CD14-positive monocyte (primary cell): ENCODE measurements around the gene NDUFB10. TPM values are rescaled to one million over a fixed set of nuclear protein-coding genes. Genes with fewer than 3 reads are reported as not detected.

Source experiments
- DNase-seq, 3 donors: peaks; one replicate each; pipeline ENCODE4 v3.0.0-alpha.2; 2011 to 2022
- H2AFZ ChIP-seq: 2 replicates; pipeline ENCODE4 v1.6.0; 2012; ENCODE audit warnings: mild to moderate bottlenecking, low read depth, low read length, inconsistent platforms; ENCODE audit not compliant: insufficient read depth, poor library complexity, severe bottlenecking
- H3K27ac ChIP-seq, 2 donors: 1 replicate in 1 of 2; 2 replicates in 1 of 2; pipeline ENCODE4 v1.5.1; 2012 to 2013; ENCODE audit warnings: low read length in 2 of 2, control low read depth in 1 of 2, inconsistent platforms in 1 of 2, low read depth in 1 of 2, mild to moderate bottlenecking in 1 of 2
- H3K27me3 ChIP-seq, 2 donors: one replicate each; pipeline versions ENCODE4 v1.6.0 to v1.6.1; 2011 to 2013; ENCODE audit warnings: low read length in 2 of 2; ENCODE audit not compliant: control insufficient read depth in 2 of 2, insufficient read depth in 2 of 2
- H3K36me3 ChIP-seq, 2 donors: replicated peaks in 1 of 2; 1 replicate in 1 of 2; 2 replicates in 1 of 2; pipeline versions ENCODE4 v1.5.1 to v1.6.1; 2012 to 2013; ENCODE audit warnings: low read length in 2 of 2, control low read depth in 1 of 2, inconsistent platforms in 1 of 2, mild to moderate bottlenecking in 1 of 2; ENCODE audit not compliant: insufficient read depth in 2 of 2, control insufficient read depth in 1 of 2
- H3K4me1 ChIP-seq, 2 donors: 1 replicate in 1 of 2; 2 replicates in 1 of 2; pipeline versions ENCODE4 v1.5.1 to v1.6.1; 2012 to 2013; ENCODE audit warnings: low read length in 2 of 2, control low read depth in 1 of 2, inconsistent platforms in 1 of 2, mild to moderate bottlenecking in 1 of 2, moderate library complexity in 1 of 2; ENCODE audit not compliant: insufficient read depth in 2 of 2, control insufficient read depth in 1 of 2
- H3K4me2 ChIP-seq: replicated peaks from 2 replicates; pipeline ENCODE3; 2012; ENCODE audit warnings: low read length, moderate library complexity, mild to moderate bottlenecking; ENCODE audit not compliant: poor library complexity, severe bottlenecking; ENCODE audit errors: extremely low read depth
- H3K4me3 ChIP-seq, 3 experiments: fragments of 200-600 bp in 1 of 3; sonication (generic) in 1 of 3; replicated peaks in 1 of 3; 1 replicate in 2 of 3; 2 replicates in 1 of 3; pipeline ENCODE4 v1.5.1; 2011 to 2013; ENCODE audit warnings: low read length in 3 of 3, mild to moderate bottlenecking in 3 of 3, control low read depth in 2 of 3, low read depth in 2 of 3, inconsistent platforms in 1 of 3, moderate library complexity in 1 of 3
- H3K79me2 ChIP-seq: 2 replicates; pipeline ENCODE4 v1.6.0; 2012; ENCODE audit warnings: mild to moderate bottlenecking, control low read depth, inconsistent platforms, low read length, moderate library complexity; ENCODE audit not compliant: insufficient read depth
- H3K9ac ChIP-seq: 2 replicates; pipeline ENCODE4 v1.6.0; 2017; ENCODE audit warnings: low read length, mild to moderate bottlenecking; ENCODE audit not compliant: insufficient read depth, poor library complexity, severe bottlenecking
- H3K9me3 ChIP-seq, 2 donors: replicated peaks in 1 of 2; 1 replicate in 1 of 2; 2 replicates in 1 of 2; pipeline versions ENCODE4 v1.5.1 to v1.6.1; 2012 to 2013; ENCODE audit warnings: low read length in 2 of 2, control low read depth in 1 of 2; ENCODE audit not compliant: control insufficient read depth in 1 of 2, insufficient read depth in 1 of 2
- H4K20me1 ChIP-seq: 2 replicates; pipeline ENCODE4 v1.6.0; 2012; ENCODE audit warnings: mild to moderate bottlenecking, low read length, control low read depth, moderate library complexity; ENCODE audit not compliant: insufficient read depth
- H3K27ac Mint-ChIP-seq, 7 donors: one replicate each; pipeline ENCODE4 v1.8.0; 2020; ENCODE audit warnings: mild to moderate bottlenecking in 7 of 7, mixed read lengths in 7 of 7, moderate library complexity in 6 of 7, inconsistent platforms in 2 of 7
- H3K27me3 Mint-ChIP-seq, 3 donors: one replicate each; pipeline ENCODE4 v1.8.0; 2021 to 2022; ENCODE audit warnings: low read depth in 3 of 3, mild to moderate bottlenecking in 3 of 3, mixed read lengths in 3 of 3, moderate library complexity in 3 of 3, inconsistent platforms in 1 of 3
- H3K36me3 Mint-ChIP-seq, 2 donors: one replicate each; pipeline ENCODE4 v1.8.0; 2020; ENCODE audit warnings: mixed read lengths in 2 of 2, inconsistent platforms in 1 of 2, mild to moderate bottlenecking in 1 of 2
- H3K4me1 Mint-ChIP-seq: one replicate; pipeline ENCODE4 v1.8.0; 2020; ENCODE audit warnings: mild to moderate bottlenecking, mixed read lengths
- H3K4me3 Mint-ChIP-seq, 2 donors: one replicate each; pipeline ENCODE4 v1.8.0; 2020; ENCODE audit warnings: mild to moderate bottlenecking in 2 of 2, mixed read lengths in 2 of 2, moderate library complexity in 1 of 2
- H3K9me3 Mint-ChIP-seq, 7 donors: one replicate each; pipeline ENCODE4 v1.8.0; 2020 to 2022; ENCODE audit warnings: mixed read lengths in 7 of 7, mild to moderate bottlenecking in 6 of 7, moderate library complexity in 6 of 7, inconsistent platforms in 2 of 7
- CTCF ChIP-seq: fragments of 200-600 bp; IDR thresholded peaks from one replicate; pipeline ENCODE4 v1.8.0; 2022; ENCODE audit warnings: antibody characterized with exemption, mild to moderate bottlenecking
- WGBS: methylation state at CpG from one replicate; pipeline ENCODE4 v1.1.5; 2013; ENCODE audit warnings: missing lambda C conversion rate; ENCODE audit not compliant: insufficient coverage; 5-methylcytosine and 5-hydroxymethylcytosine counted together
- intact Hi-C, 2 donors: fragments of 100-400 bp; cut with micrococcal nuclease; formaldehyde crosslinking; loops; one replicate each; pipeline versions ENCODE4 v1.15.0 to v1.15.1; 2023
- polyA plus RNA-seq, 3 donors: library from polyadenylated mRNA; depleted of rRNA in 1 of 3; unstranded in 2 of 3; stranded (reverse) in 1 of 3; fragments of 300-500 nt in 2 of 3; fragments of >200 nt in 1 of 3; fragmentation: Illumina TruSeq in 2 of 3; gene quantifications; 1 replicate in 2 of 3; 2 replicates in 1 of 3; pipeline ENCODE4 v1.2.3, GENCODE V29; 2012 to 2021

Gene NDUFB10
- polyA plus RNA-seq, 3 donors, result 121 to 215 (median 186) TPM

- intact Hi-C loops, result no loop called here
- WGBS, result 13% methylated on average over 27 of the region's 44 CpGs
- Histone ChIP-seq H3K27me3 (no peaks in the 10 kb centered on the region), H3K27ac (peak overlapping the region; percentile 93), H3K9me3 (no peaks in the 10 kb centered on the region), H3K79me2 (peaks cover 52% of the 10 kb centered on the region), H3K4me3 (peak overlapping the region; percentile 55 to 91 (median 82)), H3K9ac (peak overlapping the region; percentile 95), H3K4me1 (peaks cover 36 to 48% of the 10 kb centered on the region in 2 donors), H4K20me1 (peaks cover 35% of the 10 kb centered on the region), H2AFZ (peak overlapping the region; percentile 75), H3K4me2 (peak overlapping the region; percentile 84), H3K36me3 (peaks cover 21% of the 10 kb centered on the region in 2 donors)
- H3K4me3 Mint-ChIP-seq, result peak overlapping the region; percentile 89 to 94
- peaks cover 24 to 30% of the 10 kb centered on the region in 2 donors for H3K36me3 Mint-ChIP-seq
- H3K4me1 Mint-ChIP-seq, result peaks cover 41% of the 10 kb centered on the region
- peaks cover 0 to 2% (median 2%) of the 10 kb centered on the region in 3 donors for H3K27me3 Mint-ChIP-seq
- no peak for TF ChIP-seq CTCF
- peak overlapping the region; percentile 79 to 95 (median 93) for H3K27ac Mint-ChIP-seq
- no peak for DNase-seq
- peaks cover 0 to under 1% (median 0%) of the 10 kb centered on the region in 7 donors for H3K9me3 Mint-ChIP-seq
These were observed 4.6 kb downstream of the NDUFB10 start for GRCh38 chr16:1963806-1964505.

- H3K27ac Mint-ChIP-seq, result peak within 1 kb of the TSS; percentile 93 to 97 (median 95)
- peak within 1 kb of the TSS; percentile 75 for H2AFZ ChIP-seq
- peaks cover 0 to 2% (median 0%) of the 10 kb centered on the region in 7 donors for H3K9me3 Mint-ChIP-seq
These were observed 5.4 kb downstream of the NDUFB10 start, which contains the start of gene RPS2 for GRCh38 chr16:1964506-1965395. Gene RPS2, minus strand, starts transcription at chr16:1964826. Its CDS starts 201 bp downstream, at chr16:1964625.

More at GRCh38 chr16:1964506-1965395, 5.4 kb downstream of the NDUFB10 start, which contains the start of gene RPS2:
- Histone ChIP-seq H3K36me3 (peaks cover 21% of the 10 kb centered on the region in 2 donors), H3K4me1 (peaks cover 34 to 40% of the 10 kb centered on the region in 2 donors), H3K9me3 (no peaks in the 10 kb centered on the region), H3K4me2 (peak within 1 kb of the TSS; percentile 84), H4K20me1 (peaks cover 35% of the 10 kb centered on the region), H3K79me2 (peaks cover 47% of the 10 kb centered on the region), H3K4me3 (peak within 1 kb of the TSS; percentile 55 to 91 (median 82)), H3K9ac (peak within 1 kb of the TSS; percentile 95), H3K27ac (peak within 1 kb of the TSS; percentile 93), H3K27me3 (no peaks in the 10 kb centered on the region)
- under 1% methylated on average over 90 of the region's 97 CpGs for WGBS
- TF ChIP-seq CTCF, result no peak
- Mint-ChIP-seq H3K36me3 (peaks cover 24 to 30% of the 10 kb centered on the region in 2 donors), H3K4me3 (peak within 1 kb of the TSS; percentile 89 to 94), H3K27me3 (peaks cover 0 to 2% (median 0%) of the 10 kb centered on the region in 3 donors), H3K4me1 (peaks cover 38% of the 10 kb centered on the region)
- DNase-seq, result peak; percentile 98 to 100 (median 99)
- intact Hi-C loops, result no loop called here
